ENCODE results near the gene PIEZO2. TPM values are rescaled to one million over a fixed set of nuclear protein-coding genes. Genes with fewer than 3 reads are reported as not detected.

Gene PIEZO2
- total RNA-seq, 1 donor from 2014 or later, result 134 TPM

DNA sequence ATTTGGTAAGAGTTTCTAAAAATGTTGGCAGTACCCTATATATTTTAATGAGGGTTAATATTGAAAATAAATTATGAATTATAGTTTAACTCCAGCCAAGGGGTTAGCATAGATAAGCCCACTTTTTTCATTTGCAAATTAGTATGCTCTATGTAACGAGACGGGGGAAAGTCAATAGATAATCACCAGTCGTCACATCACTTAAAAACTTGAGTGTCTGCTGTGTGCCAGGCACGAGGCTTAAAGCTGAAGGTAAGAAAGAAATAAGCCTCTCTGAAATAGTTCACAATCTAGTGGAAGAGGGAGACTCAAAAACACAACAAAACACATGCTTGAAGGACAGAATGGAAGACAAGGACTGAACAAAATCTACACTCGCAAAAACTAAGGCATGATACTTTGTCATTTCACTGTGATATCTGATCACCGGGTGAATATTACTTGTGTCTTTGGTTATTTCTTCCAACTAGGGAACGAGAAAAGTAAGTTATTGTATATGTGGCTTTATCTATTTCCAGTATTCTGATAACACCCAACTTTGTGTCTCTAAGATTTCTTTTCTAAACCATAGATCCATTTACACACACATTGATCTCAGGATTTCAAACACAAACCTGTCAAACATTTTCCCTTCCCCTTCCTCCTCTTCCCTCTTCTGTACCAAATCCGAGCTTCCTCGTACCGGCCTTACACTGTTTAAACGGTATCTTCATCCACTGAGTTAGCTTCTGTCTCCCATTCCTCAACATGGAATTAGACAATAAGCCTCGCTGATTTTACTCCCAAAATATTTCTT is 199.1 kb downstream of the PIEZO2 start:
- peaks cover 29% of the 10 kb centered on the region for H3K9me3 Mint-ChIP-seq (ENCODE audit: unreplicated experiment)
- peak overlapping the region; percentile 32 for H3K27ac Mint-ChIP-seq (ENCODE audit: unreplicated experiment)
- peaks cover 55% of the 10 kb centered on the region for H3K36me3 Mint-ChIP-seq (ENCODE audit: unreplicated experiment)
- H3K4me3 Mint-ChIP-seq (ENCODE audit: unreplicated experiment), result no peak overlapping the region
- peaks cover 23% of the 10 kb centered on the region for H3K4me1 Mint-ChIP-seq (ENCODE audit: unreplicated experiment)
- H3K27me3 Mint-ChIP-seq (ENCODE audit: unreplicated experiment), result no peaks in the 10 kb centered on the region
- no peak for DNase-seq (ENCODE audit: extremely low spot score, unreplicated experiment)
- TF ChIP-seq, protein P1, sequence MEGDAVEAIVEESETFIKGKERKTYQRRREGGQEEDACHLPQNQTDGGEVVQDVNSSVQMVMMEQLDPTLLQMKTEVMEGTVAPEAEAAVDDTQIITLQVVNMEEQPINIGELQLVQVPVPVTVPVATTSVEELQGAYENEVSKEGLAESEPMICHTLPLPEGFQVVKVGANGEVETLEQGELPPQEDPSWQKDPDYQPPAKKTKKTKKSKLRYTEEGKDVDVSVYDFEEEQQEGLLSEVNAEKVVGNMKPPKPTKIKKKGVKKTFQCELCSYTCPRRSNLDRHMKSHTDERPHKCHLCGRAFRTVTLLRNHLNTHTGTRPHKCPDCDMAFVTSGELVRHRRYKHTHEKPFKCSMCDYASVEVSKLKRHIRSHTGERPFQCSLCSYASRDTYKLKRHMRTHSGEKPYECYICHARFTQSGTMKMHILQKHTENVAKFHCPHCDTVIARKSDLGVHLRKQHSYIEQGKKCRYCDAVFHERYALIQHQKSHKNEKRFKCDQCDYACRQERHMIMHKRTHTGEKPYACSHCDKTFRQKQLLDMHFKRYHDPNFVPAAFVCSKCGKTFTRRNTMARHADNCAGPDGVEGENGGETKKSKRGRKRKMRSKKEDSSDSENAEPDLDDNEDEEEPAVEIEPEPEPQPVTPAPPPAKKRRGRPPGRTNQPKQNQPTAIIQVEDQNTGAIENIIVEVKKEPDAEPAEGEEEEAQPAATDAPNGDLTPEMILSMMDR (IDR thresholded peaks at IDR 0.05), result no peak

DNA sequence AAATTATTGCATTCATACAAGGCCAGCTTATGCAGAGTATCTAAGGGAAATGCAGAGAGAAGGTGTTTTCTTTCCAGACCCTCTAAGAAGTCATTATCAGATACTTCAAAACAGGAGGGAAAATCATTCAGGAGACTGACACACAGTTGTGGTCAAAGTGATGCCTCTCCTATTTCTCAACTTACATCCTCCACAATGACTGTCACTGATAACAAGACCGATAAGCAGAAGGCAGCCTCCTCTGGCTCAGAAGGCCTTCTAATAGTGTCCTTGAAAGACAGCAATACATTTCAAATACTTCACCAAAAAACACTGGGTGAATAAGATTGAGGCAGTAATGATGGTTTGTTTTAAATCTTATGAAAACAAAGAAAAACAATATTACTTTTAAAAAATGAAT is 199.7 kb downstream of the PIEZO2 start:
- Mint-ChIP-seq H3K4me1 (ENCODE audit: unreplicated experiment) (peaks cover 23% of the 10 kb centered on the region), H3K9me3 (ENCODE audit: unreplicated experiment) (peaks cover 34% of the 10 kb centered on the region), H3K4me3 (ENCODE audit: unreplicated experiment) (no peak overlapping the region), H3K27ac (ENCODE audit: unreplicated experiment) (no peak overlapping the region), H3K36me3 (ENCODE audit: unreplicated experiment) (peaks cover 56% of the 10 kb centered on the region), H3K27me3 (ENCODE audit: unreplicated experiment) (no peaks in the 10 kb centered on the region)
- DNase-seq (ENCODE audit: extremely low spot score, unreplicated experiment), result no peak
- TF ChIP-seq, protein P1 (IDR thresholded peaks at IDR 0.05), result no peak

DNA sequence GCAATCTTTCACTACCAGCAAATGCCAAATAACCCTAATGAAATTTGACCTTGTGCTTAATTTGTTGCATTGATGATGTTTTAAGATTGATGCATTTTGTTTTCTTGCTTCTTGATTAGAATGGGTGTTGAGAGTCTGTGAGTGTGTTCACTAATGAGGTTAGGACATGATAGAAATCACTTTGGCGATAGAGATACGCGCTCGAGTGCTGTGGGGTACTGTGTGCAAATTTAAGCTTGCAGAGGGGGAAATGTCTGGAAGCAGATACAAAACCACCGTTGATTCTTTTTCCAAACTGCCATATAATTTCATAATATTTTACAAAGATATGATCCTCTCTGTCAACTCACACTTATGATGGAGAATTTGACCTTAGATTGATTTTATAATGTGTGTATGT is 200.9 kb downstream of the PIEZO2 start:
- peaks cover 15% of the 10 kb centered on the region for H3K4me1 Mint-ChIP-seq (ENCODE audit: unreplicated experiment)
- no peaks in the 10 kb centered on the region for H3K27me3 Mint-ChIP-seq (ENCODE audit: unreplicated experiment)
- no peak overlapping the region for H3K4me3 Mint-ChIP-seq (ENCODE audit: unreplicated experiment)
- TF ChIP-seq, protein P1 (IDR thresholded peaks at IDR 0.05), result no peak
- peaks cover 57% of the 10 kb centered on the region for H3K36me3 Mint-ChIP-seq (ENCODE audit: unreplicated experiment)
- DNase-seq (ENCODE audit: extremely low spot score, unreplicated experiment), result no peak
- no peak overlapping the region for H3K27ac Mint-ChIP-seq (ENCODE audit: unreplicated experiment)
- H3K9me3 Mint-ChIP-seq (ENCODE audit: unreplicated experiment), result peaks cover 44% of the 10 kb centered on the region

DNA sequence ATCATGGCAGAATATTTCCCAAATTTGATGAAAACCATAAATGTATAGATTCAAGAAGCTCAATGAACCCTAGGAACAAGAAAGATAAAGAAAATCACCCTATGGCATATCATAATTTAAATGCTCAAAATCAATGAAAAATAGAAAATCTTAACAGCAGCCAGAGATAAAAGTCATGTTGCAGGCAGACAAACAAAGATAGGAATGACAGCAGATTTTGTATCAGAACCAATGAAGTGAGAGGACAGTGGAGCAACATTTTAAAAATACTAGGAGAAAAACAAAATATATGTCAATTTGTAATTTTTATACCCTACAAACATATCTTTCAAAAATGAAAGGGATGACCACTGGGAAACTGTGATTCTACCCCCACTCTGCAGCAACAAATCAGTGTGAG is 203.3 kb downstream of the PIEZO2 start:
- Mint-ChIP-seq H3K27ac (ENCODE audit: unreplicated experiment) (no peak overlapping the region), H3K4me1 (ENCODE audit: unreplicated experiment) (peaks cover 15% of the 10 kb centered on the region), H3K4me3 (ENCODE audit: unreplicated experiment) (no peak overlapping the region), H3K36me3 (ENCODE audit: unreplicated experiment) (peaks cover 61% of the 10 kb centered on the region), H3K9me3 (ENCODE audit: unreplicated experiment) (peaks cover 53% of the 10 kb centered on the region), H3K27me3 (ENCODE audit: unreplicated experiment) (no peaks in the 10 kb centered on the region)
- TF ChIP-seq, protein P1 (IDR thresholded peaks at IDR 0.05), result no peak
- DNase-seq (ENCODE audit: extremely low spot score, unreplicated experiment), result no peak

DNA sequence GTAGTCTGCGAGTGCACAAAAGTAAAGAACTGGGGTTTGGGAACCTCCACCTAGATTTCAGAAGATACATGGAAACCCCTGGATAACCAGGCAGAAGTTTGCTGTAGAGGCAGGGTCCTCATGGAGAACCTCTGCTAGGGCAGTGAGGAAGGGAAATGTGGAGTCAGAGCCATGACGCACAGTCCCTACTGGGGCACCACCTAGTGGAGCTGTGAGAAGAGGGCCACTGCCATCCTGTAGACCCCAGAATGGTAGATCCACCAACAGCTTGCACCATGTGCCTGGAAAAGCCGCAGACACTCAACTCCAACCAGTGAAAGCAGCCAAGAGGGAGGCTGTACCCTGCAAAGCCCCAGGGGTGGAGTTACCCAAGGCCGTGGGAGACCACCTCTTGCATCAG is 206.4 kb downstream of the PIEZO2 start:
- TF ChIP-seq, protein P1 (IDR thresholded peaks at IDR 0.05), result no peak
- peaks cover 42% of the 10 kb centered on the region for H3K9me3 Mint-ChIP-seq (ENCODE audit: unreplicated experiment)

More for the DNA sequence above, 206.4 kb downstream of the PIEZO2 start:
- no peak for DNase-seq (ENCODE audit: extremely low spot score, unreplicated experiment)
- no peak overlapping the region for H3K4me3 Mint-ChIP-seq (ENCODE audit: unreplicated experiment)
- H3K27me3 Mint-ChIP-seq (ENCODE audit: unreplicated experiment), result no peaks in the 10 kb centered on the region
- no peak overlapping the region for H3K27ac Mint-ChIP-seq (ENCODE audit: unreplicated experiment)
- no peaks in the 10 kb centered on the region for H3K4me1 Mint-ChIP-seq (ENCODE audit: unreplicated experiment)
- H3K36me3 Mint-ChIP-seq (ENCODE audit: unreplicated experiment), result peaks cover 57% of the 10 kb centered on the region
